Measurements from ENCODE around the gene SARS2.
"Not testable (repeated sequence)": the region's sequence is repeated elsewhere in the genome, so short reads cannot be mapped to it uniquely, and the experiment has no call there.

SARS2 gene

GRCh38 chr19:38893341-38893771 is 37.2 kb downstream of the SARS2 start:
- H3K36me3 ChIP-seq (ENCODE audit: control insufficient read depth, insufficient read depth, low read length): no peaks in the 10 kb centered on the region
- H3K4me1 ChIP-seq (ENCODE audit: control insufficient read depth, insufficient read depth, low read length): peaks cover 4% of the 10 kb centered on the region
- H3K4me3 ChIP-seq (ENCODE audit: low read length): no peak overlapping the region
- no peaks in the 10 kb centered on the region for H3K27me3 ChIP-seq (ENCODE audit: control insufficient read depth, insufficient read depth, low read length)
- no peaks in the 10 kb centered on the region for H3K9me3 ChIP-seq (ENCODE audit: control insufficient read depth, low read length)
- no peak overlapping the region for H3K9ac ChIP-seq (ENCODE audit: low read length)

DNA sequence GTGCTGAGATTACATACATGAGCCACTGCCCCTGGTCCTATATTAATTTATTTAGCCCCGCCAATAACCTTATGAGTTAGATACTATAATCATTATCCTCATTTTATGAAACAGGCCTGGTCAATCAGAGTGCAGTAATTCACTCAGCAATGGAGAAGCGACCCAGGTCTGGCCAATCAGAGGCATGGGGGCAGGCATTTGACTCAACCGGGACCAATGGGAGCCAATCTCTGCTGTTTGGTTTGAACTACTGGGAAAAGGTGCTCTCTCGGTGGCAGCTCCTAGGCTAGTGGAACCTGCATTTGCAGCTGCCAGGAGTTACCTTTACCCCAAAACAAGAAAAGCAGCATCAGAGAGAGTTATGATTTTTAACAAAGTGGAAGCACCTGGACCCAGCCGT is 37.7 kb downstream of the SARS2 start:
- no peaks in the 10 kb centered on the region for H3K36me3 ChIP-seq (ENCODE audit: control insufficient read depth, insufficient read depth, low read length)
- H3K9ac ChIP-seq (ENCODE audit: low read length): no peak overlapping the region

DNA sequence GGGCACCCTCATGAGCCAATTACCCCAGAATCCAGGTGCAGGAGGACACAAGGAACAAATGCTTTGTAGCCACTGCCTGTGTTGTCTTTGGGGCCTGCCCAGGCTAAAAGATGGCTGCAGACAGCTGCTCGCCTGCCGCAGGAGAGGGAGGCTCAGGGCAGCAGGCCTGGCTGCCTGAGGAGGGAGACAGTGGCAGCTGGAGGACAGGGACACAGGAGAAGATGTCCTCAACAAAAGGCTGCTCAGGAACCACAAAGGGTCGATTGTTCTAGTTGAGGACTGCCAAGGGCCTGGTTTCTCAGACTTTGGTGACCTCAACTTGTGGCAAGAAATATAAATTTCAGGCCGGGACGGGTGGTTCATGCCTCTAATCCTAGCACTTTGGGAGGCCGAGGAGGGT is 38.8 kb downstream of the SARS2 start:
- no peak overlapping the region for H3K4me3 ChIP-seq (ENCODE audit: low read length)
- H3K4me1 ChIP-seq (ENCODE audit: control insufficient read depth, insufficient read depth, low read length): no peaks in the 10 kb centered on the region
- no peaks in the 10 kb centered on the region for H3K36me3 ChIP-seq (ENCODE audit: control insufficient read depth, insufficient read depth, low read length)
- no peak overlapping the region for H3K9ac ChIP-seq (ENCODE audit: low read length)
- H3K27me3 ChIP-seq (ENCODE audit: control insufficient read depth, insufficient read depth, low read length): no peaks in the 10 kb centered on the region
- H3K9me3 ChIP-seq (ENCODE audit: control insufficient read depth, low read length): no peaks in the 10 kb centered on the region

More for the DNA sequence above, 37.7 kb downstream of the SARS2 start:
- H3K4me3 ChIP-seq (ENCODE audit: low read length): no peak overlapping the region
- H3K4me1 ChIP-seq (ENCODE audit: control insufficient read depth, insufficient read depth, low read length): no peaks in the 10 kb centered on the region
- no peaks in the 10 kb centered on the region for H3K9me3 ChIP-seq (ENCODE audit: control insufficient read depth, low read length)
- H3K27me3 ChIP-seq (ENCODE audit: control insufficient read depth, insufficient read depth, low read length): no peaks in the 10 kb centered on the region

DNA sequence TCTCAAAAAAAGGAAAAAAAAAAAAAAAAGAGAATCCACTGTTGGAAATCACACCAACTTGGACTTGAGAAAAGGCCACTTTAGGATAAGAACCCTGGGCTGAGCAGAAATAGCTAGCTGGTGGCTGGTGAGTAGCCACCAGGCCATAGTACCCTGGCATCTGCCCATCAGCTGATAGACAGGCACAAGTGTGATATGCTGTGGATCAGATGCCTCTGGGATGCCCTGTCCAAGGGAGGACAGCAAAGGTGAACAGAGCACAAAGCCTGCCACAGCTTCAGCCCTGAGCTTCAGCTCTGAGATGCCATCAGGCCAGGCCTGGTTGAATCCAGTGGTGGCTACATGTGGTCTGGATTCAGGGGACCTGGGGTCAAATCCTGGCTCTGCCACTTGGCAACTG is 39.9 kb downstream of the SARS2 start:
- Histone ChIP-seq H3K4me3 (ENCODE audit: low read length) (no peak overlapping the region), H3K9me3 (ENCODE audit: control insufficient read depth, low read length) (no peaks in the 10 kb centered on the region), H3K27me3 (ENCODE audit: control insufficient read depth, insufficient read depth, low read length) (no peaks in the 10 kb centered on the region), H3K36me3 (ENCODE audit: control insufficient read depth, insufficient read depth, low read length) (no peaks in the 10 kb centered on the region), H3K9ac (ENCODE audit: low read length) (no peak overlapping the region), H3K4me1 (ENCODE audit: control insufficient read depth, insufficient read depth, low read length) (no peaks in the 10 kb centered on the region)

- no peaks in the 10 kb centered on the region for H3K9me3 ChIP-seq (ENCODE audit: control insufficient read depth, low read length)
- H3K4me1 ChIP-seq (ENCODE audit: control insufficient read depth, insufficient read depth, low read length): no peaks in the 10 kb centered on the region
Measured at GRCh38 chr19:38889803-38890202, 40.8 kb downstream of the SARS2 start.

DNA sequence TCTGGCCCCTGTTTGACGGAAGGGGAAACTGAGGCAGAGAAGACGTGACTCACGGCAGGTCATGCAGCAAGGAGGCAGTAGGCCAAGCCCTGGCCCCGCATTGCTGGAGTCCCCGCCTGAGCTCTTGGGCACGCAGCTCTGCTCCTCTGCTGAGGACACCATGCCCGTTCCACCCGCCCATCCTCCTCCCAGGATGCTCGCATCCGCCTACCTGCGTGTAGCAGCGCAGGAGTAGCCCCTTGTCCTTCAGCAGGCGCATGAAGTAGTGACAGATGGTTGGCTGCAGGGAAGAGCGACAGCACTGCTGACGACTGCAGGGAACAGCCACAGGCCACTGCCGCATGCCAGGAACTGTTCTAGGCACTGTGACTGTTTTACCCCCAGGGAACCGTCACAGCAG is 41.7 kb downstream of the SARS2 start:
- Histone ChIP-seq H3K36me3 (ENCODE audit: control insufficient read depth, insufficient read depth, low read length) (no peaks in the 10 kb centered on the region), H3K9ac (ENCODE audit: low read length) (no peak overlapping the region)

More at GRCh38 chr19:38889803-38890202, 40.8 kb downstream of the SARS2 start:
- H3K27me3 ChIP-seq (ENCODE audit: control insufficient read depth, insufficient read depth, low read length): no peaks in the 10 kb centered on the region
- no peaks in the 10 kb centered on the region for H3K36me3 ChIP-seq (ENCODE audit: control insufficient read depth, insufficient read depth, low read length)
- H3K4me3 ChIP-seq (ENCODE audit: low read length): no peak overlapping the region
- no peak overlapping the region for H3K9ac ChIP-seq (ENCODE audit: low read length)

GRCh38 chr19:38884691-38885090 is 45.9 kb downstream of the SARS2 start:
- H3K9ac ChIP-seq (ENCODE audit: low read length); H3K36me3 ChIP-seq (ENCODE audit: control insufficient read depth, insufficient read depth, low read length); H3K4me3 ChIP-seq (ENCODE audit: low read length): not testable (repeated sequence)

More for the DNA sequence above, 41.7 kb downstream of the SARS2 start:
- no peaks in the 10 kb centered on the region for H3K9me3 ChIP-seq (ENCODE audit: control insufficient read depth, low read length)
- H3K4me1 ChIP-seq (ENCODE audit: control insufficient read depth, insufficient read depth, low read length): no peaks in the 10 kb centered on the region
- H3K4me3 ChIP-seq (ENCODE audit: low read length): no peak overlapping the region
- H3K27me3 ChIP-seq (ENCODE audit: control insufficient read depth, insufficient read depth, low read length): no peaks in the 10 kb centered on the region

GRCh38 chr19:38883286-38883685 is 47.3 kb downstream of the SARS2 start:
- Histone ChIP-seq H3K4me1 (ENCODE audit: control insufficient read depth, insufficient read depth, low read length) (peaks cover 3% of the 10 kb centered on the region), H3K9me3 (ENCODE audit: control insufficient read depth, low read length) (no peaks in the 10 kb centered on the region), H3K4me3 (ENCODE audit: low read length) (no peak overlapping the region), H3K36me3 (ENCODE audit: control insufficient read depth, insufficient read depth, low read length) (no peaks in the 10 kb centered on the region), H3K27me3 (ENCODE audit: control insufficient read depth, insufficient read depth, low read length) (no peaks in the 10 kb centered on the region), H3K9ac (ENCODE audit: low read length) (no peak overlapping the region)

More at GRCh38 chr19:38884691-38885090, 45.9 kb downstream of the SARS2 start:
- not testable (repeated sequence) for H3K9me3 ChIP-seq (ENCODE audit: control insufficient read depth, low read length); H3K4me1 ChIP-seq (ENCODE audit: control insufficient read depth, insufficient read depth, low read length); H3K27me3 ChIP-seq (ENCODE audit: control insufficient read depth, insufficient read depth, low read length)

GRCh38 chr19:38880882-38881609 is 49.5 kb downstream of the SARS2 start:
- no peak overlapping the region for H3K4me3 ChIP-seq (ENCODE audit: low read length)
- H3K9ac ChIP-seq (ENCODE audit: low read length): no peak overlapping the region
- H3K9me3 ChIP-seq (ENCODE audit: control insufficient read depth, low read length): no peaks in the 10 kb centered on the region
- no peaks in the 10 kb centered on the region for H3K27me3 ChIP-seq (ENCODE audit: control insufficient read depth, insufficient read depth, low read length)
- no peaks in the 10 kb centered on the region for H3K36me3 ChIP-seq (ENCODE audit: control insufficient read depth, insufficient read depth, low read length)
- H3K4me1 ChIP-seq (ENCODE audit: control insufficient read depth, insufficient read depth, low read length): peaks cover 12% of the 10 kb centered on the region

- peaks cover 12% of the 10 kb centered on the region for H3K4me1 ChIP-seq (ENCODE audit: control insufficient read depth, insufficient read depth, low read length)
- H3K9me3 ChIP-seq (ENCODE audit: control insufficient read depth, low read length): no peaks in the 10 kb centered on the region
- no peak overlapping the region for H3K9ac ChIP-seq (ENCODE audit: low read length)
- no peaks in the 10 kb centered on the region for H3K36me3 ChIP-seq (ENCODE audit: control insufficient read depth, insufficient read depth, low read length)
- no peaks in the 10 kb centered on the region for H3K27me3 ChIP-seq (ENCODE audit: control insufficient read depth, insufficient read depth, low read length)
- no peak overlapping the region for H3K4me3 ChIP-seq (ENCODE audit: low read length)
Measured at GRCh38 chr19:38880076-38880881, 50.3 kb downstream of the SARS2 start.

DNA sequence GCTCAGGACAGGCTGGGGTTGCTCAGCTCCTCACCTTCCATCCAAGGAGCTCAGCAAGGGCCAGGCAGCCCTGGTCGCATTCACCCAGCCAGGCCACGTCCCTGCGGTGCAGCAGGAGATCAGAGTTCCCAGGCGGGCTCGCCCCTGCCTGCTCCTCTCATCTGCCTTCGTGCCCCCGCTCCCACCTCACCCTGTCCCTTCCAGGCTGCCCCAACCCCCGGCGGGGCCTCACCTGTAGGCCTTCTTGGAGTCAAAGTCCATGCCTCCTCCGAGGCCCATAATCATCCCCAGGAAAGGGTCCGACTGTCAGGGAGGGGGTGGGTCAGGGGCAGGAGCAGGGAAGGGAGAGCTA is 51.2 kb downstream of the SARS2 start:
- Histone ChIP-seq H3K27me3 (ENCODE audit: control insufficient read depth, insufficient read depth, low read length) (no peaks in the 10 kb centered on the region), H3K36me3 (ENCODE audit: control insufficient read depth, insufficient read depth, low read length) (no peaks in the 10 kb centered on the region), H3K9me3 (ENCODE audit: control insufficient read depth, low read length) (no peaks in the 10 kb centered on the region), H3K9ac (ENCODE audit: low read length) (no peak overlapping the region), H3K4me1 (ENCODE audit: control insufficient read depth, insufficient read depth, low read length) (peaks cover 12% of the 10 kb centered on the region), H3K4me3 (ENCODE audit: low read length) (no peak overlapping the region)

- H3K9me3 ChIP-seq (ENCODE audit: control insufficient read depth, low read length): no peaks in the 10 kb centered on the region
- no peak overlapping the region for H3K4me3 ChIP-seq (ENCODE audit: low read length)
- no peaks in the 10 kb centered on the region for H3K27me3 ChIP-seq (ENCODE audit: control insufficient read depth, insufficient read depth, low read length)
- peak overlapping the region; percentile 66 for H3K9ac ChIP-seq (ENCODE audit: low read length)
- peaks cover 12% of the 10 kb centered on the region for H3K4me1 ChIP-seq (ENCODE audit: control insufficient read depth, insufficient read depth, low read length)
- no peaks in the 10 kb centered on the region for H3K36me3 ChIP-seq (ENCODE audit: control insufficient read depth, insufficient read depth, low read length)
Measured at GRCh38 chr19:38878575-38879399, 51.8 kb downstream of the SARS2 start.

Data from mucosa of stomach (tissue), 1 donor.